GM19043 (cell line): ENCODE measurements around the gene PRKCA.

Experiments
- ATAC-seq: cut with Tn5 transposase; IDR thresholded peaks from one replicate; pipeline ENCODE4 v1.9.1; 2021; ENCODE audit warnings: low read depth; ENCODE audit not compliant: unreplicated experiment

The PRKCA gene

GRCh38 chr17:66555605-66556004, 253.2 kb downstream of the PRKCA start:
- no peak for ATAC-seq

- no peak for ATAC-seq
Measured at GRCh38 chr17:66557200-66557599, 254.8 kb downstream of the PRKCA start.

GRCh38 chr17:66557886-66558285, 255.5 kb downstream of the PRKCA start:
- ATAC-seq = no peak

- no peak for ATAC-seq
Measured at GRCh38 chr17:66560691-66561090, 258.3 kb downstream of the PRKCA start.

DNA sequence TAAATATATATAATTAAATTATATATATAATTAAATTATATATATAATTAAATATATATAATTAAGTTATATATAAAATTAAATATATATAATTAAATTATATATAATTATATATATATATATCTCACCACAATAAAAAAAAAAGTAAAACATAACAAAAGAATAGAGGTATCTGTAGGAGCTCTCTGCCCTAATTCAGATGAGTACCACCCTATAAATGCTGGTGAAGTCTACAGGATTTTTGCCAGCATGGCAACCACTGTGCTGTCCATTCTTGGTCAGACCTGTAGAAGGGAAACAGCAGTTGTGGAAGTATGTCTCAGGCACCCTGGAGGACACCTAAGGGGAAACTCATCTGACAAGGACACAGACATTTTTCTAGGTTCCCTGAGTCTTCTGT, 259.7 kb downstream of the PRKCA start:
- ATAC-seq = no peak

DNA sequence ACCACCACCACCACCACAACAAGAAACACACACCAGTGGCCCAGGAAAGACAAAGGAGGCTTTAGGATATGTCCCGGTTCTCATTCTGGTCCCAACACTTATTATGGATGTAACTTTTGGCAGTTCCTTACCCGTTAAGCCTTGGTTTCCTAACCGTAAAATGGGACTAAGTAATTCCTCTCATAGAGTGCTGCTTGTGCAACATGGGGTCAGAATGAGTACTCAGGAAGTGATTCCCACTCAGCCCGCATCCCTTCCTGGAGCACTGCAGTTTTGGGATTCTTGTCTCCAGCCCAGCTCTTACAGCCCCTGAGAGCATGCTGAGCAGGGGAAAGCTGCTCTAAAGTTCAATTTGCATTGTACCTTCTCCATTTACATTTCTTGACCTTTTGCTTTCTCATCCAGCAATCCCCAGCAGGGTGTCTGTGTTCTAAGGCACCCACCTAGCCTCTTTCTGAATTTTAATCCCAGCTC, 262.6 kb downstream of the PRKCA start:
- no peak for ATAC-seq

DNA sequence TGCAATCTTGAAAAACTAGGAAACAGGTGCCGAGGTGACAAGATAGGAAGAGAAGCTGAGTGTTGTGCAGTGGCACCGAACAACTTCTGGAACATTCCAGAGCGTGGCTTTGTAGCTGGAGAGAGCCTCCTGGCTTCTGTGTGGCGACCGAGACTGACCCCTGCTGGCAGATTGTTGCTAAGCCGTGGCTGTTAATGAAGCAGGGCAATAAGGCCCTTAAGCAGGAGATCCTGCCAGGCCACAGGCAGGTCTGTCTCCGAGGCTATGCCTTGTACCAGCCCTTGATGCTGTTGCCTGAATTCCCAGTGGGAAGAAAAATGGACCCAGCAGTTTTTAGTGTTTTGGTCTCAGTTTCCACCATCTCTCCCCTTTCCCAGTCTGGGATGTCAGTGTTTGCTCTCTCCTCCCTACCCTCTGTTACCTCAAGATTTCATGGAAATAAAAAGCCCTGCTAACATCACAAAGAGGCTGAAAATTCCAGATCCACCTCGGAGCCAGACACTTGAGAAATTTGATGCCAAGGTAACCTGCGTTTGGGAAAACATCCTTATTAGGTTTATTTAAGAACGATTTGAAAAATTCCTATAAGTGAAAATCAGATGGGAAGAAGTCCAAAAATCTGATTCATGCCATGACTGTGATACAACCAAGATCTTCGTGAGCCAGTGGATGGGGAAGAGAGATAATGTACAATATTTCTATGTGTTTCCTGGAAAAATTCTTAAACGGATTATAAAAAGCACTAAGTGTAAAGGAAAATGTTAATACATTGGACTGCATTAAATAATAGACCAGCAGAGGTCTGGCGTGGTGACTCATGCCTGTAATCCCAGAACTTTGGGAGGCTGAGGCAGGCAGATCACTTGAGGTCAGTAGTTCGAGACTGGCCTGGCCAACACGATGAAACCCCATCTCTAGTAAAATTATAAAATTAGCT, 265.1 kb downstream of the PRKCA start:
- ATAC-seq = peak; percentile 88

DNA sequence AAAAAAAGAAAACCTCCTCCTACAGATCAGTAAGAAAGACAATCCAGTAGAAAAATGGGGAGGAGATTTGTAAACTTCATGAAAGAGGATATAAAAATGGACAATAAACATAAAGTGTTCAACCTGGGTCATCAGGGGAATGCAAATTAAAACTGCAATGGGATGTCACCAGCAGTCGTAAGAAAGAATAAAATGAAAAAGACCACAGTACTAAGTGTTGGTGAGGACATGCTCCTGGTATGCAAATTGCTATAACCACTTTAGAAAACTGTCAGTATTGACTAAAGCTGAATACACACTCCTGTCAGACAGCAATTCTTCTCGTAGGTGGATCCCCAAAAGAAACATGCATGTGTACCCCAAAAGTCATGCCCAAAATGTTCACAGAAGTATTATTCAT, 267.2 kb downstream of the PRKCA start:
- no peak for ATAC-seq

GRCh38 chr17:66570447-66571195, 268.2 kb downstream of the PRKCA start:
- no peak for ATAC-seq

DNA sequence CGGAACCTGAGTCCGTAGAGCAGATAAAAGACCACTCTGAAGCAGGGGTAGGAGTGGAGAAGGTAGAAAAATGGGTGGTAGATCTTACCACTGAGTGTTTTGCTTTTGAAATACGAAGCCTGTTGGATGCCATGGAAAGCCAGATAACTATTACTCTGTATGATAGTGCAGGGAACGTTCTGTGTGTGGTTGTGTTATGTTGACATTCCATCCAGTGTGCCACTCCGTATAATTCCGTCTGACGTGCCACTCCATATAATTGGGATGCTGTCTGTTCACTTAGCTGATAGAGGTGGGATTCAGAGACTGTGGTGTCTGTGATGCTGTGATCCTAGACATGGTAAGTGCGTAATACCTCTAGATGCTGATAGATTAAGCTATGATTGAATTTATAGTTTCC, 269.3 kb downstream of the PRKCA start:
- no peak for ATAC-seq

DNA sequence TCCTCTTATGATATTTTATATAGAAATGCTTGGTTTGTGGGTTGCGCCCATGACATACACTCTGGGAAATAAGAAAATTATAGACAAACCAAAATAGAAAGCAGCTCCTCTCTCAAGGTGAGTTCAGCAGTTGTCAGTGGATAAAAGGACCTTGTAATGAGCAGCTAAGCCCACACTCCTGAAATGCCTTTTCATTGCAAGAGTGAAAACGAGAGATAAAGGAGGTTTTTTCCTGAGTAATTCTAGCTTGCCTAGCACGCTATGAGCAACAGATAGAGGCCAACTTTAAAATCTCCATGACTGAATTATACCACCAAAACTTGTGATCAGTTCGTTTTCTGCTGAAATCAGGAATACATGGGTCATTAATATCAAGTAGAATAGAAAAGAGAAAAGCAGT, 270.7 kb downstream of the PRKCA start:
- ATAC-seq = no peak

DNA sequence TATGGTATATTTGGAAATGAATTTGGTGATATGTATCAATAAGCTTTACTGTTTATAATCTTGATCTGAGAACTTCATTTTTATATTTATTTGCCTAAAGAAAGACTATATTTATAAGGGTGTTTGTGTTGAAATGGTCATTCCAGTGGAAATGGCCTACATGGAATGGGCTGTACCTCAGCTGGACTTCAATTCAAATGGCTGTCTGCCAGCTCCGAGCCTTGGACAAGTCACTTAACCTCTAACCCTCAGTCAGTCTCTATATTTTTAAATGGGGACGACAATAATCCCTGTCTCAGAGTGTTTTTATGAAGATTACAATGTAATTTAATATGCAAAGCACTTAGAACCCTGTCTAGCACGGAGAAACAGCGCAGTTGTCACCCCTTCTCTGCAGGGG, 271.7 kb downstream of the PRKCA start:
- ATAC-seq = no peak

- no peak for ATAC-seq
Measured at GRCh38 chr17:66576473-66576872, 274.1 kb downstream of the PRKCA start.

- ATAC-seq = no peak
Measured at GRCh38 chr17:66577041-66577440, 274.6 kb downstream of the PRKCA start.

DNA sequence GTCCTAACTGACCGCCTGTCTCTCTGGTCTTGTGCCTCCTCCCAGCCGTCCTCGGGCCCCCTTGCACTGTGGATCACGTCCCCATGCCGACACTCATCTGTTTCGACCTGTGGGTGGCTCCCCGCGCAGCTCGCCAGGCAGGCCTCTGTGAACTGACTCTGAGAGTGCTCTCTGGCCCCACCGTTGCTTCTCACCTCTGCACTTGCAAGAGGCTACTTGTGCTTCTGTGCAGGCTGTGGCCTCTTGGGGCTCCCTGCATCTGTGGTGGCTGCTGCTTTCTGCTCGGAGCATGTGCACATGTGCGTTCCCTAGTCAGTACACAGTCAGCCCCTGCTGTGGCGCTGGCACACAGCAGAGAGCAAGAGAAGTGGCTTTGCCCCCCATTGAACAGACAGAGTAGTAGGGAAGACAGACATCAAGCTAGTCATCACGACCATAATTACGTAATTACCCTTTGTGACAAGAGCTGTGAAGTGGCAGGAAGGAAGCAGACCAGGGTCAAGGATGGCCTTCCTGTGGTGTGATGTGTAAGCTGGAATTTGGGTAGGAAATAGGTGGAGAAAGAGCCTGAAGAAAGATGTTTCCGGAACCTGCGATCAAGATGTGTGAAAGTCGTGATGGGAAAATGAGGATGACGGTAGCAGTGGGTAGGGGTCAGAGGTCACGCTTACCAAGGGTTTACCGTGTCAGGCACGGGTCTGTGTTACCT, 276.5 kb downstream of the PRKCA start:
- ATAC-seq = no peak

DNA sequence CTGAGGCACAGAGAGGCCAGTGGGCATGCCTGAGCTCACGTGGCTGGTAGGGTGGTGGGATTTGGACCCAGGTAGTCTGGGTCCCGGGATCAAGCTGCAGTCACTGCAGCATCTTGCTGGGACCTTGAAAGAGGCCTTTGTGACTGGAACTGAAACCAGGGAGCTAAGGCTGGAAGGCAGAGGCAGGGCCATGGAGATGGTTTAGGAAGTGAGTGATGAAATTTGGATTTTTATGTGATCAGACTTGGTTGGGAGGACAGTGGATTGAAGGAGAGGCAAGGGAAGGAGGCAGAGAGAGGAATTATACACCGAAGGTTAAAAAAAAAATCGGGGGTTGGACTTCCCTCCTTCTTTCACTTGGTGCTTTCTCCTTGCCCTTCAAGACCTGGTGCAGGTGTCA, 277.1 kb downstream of the PRKCA start:
- no peak for ATAC-seq

GRCh38 chr17:66580184-66580955, 278.0 kb downstream of the PRKCA start:
- ATAC-seq = no peak

DNA sequence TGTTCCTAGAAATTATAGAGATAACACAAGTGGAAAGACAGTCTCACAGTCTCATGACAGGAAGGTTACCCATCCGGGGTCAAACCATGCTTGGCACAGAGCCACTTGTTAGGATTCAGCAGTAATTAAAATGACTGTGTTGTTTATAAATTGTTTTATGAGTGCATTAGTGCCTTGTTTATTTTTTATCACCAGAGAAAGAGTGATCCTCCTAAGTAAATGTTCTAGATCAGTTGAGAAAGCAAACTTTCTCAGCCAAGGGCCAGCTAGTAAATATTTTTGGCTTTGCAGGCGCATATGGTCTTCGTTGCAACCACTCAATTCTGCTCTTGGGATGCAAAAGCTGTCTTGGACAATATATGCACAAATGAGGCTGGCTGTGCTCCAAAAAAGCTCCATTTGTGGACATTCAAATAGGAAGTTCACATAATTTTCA, 278.6 kb downstream of the PRKCA start:
- no peak for ATAC-seq

- ATAC-seq = no peak
Measured at GRCh38 chr17:66582373-66583111, 280.1 kb downstream of the PRKCA start.
